ENCODE results near the gene HSPA1L.

Gene HSPA1L

DNA sequence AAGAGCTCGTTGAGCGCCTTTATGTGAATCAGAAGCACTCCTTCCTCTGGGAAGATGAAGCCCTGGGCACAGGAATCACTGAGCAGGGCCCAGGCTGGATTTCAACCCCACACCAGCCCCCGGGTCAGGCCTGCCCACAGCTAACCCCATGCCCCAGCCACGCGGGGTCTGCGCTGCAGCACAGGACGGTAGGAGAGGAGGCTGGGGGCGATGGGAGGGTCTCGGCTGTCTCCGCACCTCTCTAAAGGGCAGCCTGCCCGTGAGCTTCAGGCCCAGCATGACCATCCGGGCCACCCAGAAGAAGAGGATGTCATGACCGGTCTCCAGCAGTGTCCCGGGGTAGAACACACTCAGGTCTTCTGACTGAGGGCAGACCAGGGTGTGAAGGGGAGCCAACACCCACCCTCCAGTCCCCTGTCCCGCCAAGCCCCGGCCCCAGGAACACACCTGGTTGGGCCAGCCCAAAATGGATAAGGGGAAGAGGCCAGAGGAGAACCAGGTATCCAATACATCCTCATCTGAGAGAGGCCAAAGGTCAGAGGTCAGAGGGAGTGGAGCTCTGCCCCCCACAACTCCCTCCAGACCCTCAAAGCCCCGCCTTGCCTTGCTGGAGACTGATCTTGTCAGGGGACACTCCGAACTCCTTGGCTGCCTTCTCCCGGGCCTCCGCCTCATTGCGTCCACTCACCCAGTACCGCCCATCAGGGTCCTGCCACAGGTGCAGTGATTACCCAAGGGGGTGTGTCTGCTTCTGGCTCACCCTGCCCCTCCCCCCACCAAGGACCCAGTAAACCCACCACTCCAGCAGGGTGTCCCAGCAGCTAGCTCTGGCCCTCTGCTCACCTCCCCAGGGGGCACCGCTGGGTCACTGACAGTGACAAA lies 33.6 kb downstream of the HSPA1L start:
- DNase-seq, result no peak

DNA sequence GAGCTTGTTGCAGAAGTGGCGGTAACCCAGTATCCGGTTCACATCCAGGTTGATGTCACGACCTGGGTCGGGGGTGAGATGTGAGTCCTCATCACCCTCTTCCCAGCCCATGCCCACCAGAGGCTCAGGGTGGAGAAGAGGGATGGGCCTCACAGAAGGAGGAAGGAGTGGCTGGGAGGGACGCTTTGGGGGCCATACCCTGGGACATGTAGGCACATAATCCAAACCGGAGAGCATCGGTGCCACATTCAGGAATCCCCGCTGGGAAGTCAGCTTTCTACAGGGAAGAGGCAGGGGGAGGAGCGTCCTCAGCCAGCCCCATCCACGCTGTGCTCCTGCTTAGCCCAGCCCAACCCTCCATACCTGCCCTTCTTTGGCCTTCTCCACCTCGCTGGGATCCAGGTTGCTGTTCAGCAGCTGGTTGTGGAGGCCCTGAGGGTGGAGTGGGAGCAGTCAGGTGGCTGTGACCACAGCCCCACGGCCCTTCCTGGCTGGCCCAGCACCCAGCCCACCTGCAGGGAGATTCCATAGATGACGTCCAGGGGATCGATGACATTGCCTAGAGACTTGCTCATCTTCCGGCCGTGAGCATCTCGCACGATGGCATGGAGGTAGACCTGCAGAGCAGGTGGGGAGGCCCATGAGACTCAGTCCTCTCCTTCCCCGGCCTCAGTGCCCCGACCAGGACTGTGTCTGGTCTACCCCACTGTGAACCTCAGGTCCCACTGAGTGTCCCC lies 34.4 kb downstream of the HSPA1L start:
- DNase-seq, result no peak

DNA sequence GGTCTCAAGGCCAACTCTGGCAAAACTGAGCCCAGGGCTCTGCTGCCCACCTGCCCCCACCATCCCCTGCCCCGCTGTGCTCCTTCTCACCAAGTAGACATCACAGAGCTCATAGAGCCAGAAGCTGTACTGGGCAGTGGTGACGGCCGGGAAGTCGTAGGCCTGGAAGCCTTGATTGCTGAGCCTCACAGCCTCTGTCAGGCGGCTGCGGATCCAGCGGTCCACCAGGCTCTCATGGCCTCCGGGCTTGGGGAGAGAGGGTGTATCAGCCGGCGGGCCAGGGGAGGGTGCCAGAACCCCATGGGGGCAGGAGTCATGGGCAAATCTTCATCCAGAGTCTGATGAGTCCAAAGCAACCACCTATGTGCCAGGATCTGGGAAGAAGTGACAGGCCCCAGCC lies 35.2 kb downstream of the HSPA1L start:
- no peak for DNase-seq

DNA sequence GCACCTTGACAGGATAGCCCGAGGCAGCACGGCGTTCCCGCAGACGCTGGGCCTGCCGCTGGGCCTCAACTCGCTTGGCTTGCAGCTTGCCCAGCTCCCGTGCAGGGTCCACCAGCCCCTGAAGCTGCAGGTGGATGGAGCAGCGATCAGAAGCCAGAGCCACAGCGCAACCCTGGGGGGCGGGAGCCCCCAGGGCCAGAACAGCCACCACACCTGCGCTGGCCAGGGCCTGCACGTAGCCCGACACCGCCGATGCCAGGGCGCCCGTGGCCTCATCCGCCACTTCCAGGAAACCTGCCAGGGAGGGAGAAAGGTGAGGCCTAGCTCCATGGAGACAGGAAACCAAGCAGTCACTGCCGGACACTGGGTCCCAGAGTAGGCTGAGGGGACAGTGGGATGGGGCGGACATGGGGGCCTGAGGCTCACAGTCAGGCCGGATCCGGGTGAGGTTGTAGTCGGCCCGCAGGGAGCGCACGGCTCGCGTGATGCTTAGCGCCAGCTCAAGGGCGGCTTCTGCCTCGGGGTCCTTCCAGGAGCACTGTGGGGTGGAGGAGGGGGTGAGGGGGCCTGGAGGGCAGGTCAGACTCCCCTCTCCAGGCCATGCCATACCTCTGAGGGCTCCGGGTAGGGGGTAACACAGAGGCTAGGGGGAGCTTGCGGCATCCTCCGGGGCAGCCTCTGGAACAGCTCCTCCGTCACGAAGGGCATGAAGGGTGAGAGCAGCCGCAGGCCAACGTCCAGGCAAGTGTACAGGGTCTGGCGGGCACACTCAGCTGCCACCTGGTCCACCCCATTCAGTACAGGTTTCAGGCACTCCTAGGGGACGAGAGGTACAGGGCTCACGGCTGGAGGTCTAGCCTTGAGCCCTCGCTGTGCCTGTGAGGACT lies 35.8 kb downstream of the HSPA1L start:
- DNase-seq, result no peak

DNA sequence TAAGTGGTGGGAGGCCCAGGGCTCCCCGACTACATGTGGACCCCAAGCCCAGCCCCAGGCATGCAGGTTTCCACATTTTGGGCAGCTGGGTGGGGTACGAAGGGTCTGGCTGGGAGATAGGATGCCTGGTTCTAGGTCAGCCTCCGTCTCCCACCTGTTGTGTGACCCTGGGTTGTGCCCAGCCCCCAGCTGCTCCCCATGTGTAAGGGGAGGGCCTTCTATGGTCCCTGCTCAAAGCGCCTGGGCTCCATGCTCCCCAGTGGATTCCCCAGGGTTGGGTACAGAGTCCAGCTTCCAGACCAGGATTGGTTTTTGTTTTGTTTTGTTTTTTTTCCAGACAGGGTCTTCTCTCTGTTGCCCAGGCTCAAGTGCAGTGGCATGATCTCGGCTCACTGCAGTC lies 36.9 kb downstream of the HSPA1L start:
- DNase-seq, result no peak

DNA sequence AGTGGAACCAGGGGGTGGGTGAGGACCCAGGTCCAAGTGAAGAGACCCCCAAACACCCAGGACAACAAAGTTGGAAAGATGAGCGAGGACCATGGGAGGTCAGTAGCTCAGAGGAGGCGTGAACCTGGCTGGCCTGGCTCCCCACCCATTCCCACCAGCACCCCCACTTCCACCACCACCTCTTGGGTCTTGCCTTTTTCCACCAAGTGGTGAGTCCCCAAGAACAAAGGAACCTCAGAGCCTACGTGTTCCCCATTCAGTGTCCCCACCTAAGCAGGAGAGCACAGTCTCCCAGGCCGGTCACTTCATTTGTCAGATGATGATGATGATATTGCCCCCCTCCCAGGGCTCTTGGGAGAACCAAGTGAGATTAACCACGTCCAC lies 37.4 kb downstream of the HSPA1L start:
- no peak for DNase-seq

DNA sequence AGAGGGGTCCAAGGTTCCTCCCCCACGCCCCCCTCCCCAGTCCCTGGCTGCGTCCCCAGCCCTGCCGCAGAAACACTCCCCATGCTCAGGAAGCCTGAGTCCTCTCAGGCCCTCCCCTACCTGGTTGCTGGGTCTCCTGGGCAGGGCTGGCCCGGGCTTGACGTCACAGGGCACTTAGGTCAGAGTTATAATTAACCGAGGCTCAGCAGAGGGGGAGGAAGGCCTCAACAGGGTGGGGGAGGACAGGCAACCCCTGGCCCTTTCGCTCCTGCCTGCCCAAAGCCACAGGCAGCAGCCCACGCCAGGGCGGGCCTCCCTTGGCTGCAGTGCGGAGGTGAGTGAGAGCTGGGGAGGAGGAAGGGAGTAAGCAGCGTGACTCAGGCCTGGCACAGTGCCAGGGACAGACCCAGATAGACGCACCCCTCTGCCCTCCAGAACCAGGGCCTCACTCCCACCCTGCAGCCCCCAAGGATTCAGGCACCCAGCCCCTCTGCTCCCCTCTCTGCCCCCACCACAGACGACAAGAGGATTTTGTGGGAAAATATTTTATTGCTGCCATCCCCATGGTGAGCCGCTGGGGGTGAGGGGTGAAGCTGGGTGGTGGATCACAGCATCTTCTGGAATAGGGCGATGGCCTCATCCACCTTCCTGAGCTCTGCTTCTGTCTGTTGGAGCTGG lies 38.0 kb downstream of the HSPA1L start, which contains the start of gene VWA7:
VWA7 (minus strand) TSS at position 340 of the 678 bp plus-strand sequence. CDS start 549 bp downstream, outside the sequence.
- peak; percentile 88 for DNase-seq

DNA sequence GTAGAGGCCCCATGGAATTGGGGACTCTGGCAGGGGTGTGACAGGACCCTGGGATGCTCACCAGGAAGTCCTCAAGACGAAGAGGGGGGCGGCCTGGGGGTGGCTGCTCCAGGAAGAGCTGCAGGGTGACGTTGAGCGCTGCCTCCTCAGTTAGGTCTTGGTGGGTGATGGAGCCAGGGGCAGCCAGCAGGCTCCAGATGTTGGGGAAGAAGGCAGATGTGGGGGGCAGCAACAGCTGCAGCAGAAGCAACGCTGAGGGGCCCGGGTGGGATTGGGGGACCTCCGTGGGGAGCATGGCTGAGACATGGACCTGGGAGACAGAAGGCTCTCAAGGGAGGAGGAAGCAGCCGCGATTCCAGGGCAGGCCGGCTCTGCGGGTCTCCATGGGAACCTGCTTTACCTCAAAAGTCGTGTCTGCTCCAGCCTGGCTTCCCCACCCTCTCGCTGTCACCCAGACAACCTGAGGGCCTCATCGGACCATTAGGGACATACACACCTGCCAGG lies 38.5 kb downstream of the HSPA1L start:
- DNase-seq, result peak; percentile 46

DNA sequence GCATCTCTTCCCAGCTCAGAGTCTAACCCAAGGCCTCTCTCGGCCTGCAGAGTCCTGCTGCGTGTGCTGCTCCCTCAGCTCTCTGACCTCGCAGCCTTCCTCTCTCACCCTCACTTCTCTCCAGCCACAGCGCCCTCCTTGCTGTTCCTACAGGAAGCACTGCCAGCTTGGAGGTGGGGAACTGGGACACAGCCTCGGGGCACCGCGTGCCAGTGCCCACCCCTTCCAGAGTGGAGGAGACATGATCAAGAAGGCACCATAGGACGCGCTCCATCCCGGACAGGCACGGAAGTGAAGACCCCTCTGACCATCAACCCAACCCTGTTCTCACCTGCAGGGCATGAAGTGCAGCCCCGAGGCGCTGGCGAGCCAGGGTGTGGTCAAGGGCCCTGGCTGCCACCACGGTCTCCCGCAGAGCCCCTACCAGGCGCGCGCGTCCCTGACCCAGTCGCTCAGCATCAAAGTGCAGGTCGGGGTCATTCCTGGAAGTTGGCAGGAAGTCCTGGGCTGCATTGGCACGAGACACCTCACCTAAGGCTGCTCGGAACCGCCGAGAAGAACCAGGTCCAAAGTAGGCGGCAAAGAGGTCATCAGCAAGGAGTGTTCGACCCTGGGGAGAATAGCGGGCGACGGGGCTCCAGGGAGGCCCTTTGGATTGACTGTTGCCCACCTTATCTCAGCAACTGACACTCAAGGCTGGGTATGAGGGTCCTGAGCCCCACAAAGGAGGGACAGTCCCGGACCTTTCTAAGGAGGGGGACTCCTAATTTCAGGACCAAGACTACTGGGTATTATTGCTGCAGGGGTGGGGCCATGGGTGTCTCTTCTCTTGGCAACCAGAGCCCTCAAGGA lies 39.2 kb downstream of the HSPA1L start:
- DNase-seq, result no peak

DNA sequence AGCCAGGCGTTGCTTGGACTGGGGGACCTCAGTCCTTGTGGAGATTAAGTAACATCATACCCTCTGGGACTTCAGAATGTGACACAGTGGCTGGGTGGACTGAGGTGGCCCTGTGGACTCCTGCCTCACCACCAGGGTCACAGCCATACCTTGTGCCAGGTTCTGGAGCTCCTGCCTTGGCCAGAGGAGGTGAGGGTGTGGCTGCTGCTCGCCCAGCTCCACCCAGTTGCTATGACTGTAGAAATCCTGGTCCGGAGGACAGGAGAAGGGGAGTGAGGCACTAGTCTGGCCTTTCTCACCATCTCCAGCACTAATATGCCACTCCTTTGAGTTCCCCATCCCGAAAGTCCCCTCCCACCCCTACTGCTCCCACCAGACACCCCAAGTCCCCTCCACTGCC lies 39.9 kb downstream of the HSPA1L start:
- DNase-seq, result no peak

DNA sequence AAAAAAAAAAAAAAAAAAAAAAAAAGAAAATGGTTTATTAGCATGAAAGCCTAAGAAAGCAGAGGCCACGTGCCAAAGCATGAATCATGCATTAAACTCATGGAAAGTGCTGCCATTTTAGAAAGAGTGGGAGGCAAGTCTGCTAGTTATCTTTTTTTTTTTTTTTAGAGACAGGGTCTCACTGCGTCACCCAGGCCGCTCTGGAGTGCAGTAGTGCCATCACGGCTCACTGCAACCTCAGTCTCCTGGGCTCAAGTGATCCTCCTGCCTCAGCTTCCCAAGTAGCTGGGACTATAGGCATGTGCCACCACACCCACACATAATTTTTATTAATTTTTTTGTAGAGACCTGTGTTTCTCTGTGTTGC lies 43.1 kb downstream of the HSPA1L start:
- DNase-seq, result peak; percentile 38

DNA sequence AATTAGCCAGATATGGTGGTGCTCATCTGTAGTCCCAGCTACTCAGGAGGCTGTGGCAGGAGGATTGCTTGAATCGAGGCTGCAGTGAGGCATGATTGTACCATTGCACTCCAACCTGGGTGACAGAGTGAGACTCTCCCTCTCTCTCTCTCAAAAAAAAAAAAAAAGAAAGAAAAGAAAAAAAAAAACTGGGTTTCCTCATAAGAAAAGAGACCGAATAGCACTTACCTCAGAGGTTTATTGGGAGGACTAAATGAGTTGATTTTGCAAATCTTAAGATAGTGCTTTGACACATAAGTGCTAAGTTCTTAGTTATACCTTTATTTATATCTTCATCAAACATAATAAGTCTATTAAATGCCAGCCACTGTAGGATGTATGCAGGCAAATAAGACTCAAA lies 44.2 kb downstream of the HSPA1L start:
- no peak for DNase-seq

DNA sequence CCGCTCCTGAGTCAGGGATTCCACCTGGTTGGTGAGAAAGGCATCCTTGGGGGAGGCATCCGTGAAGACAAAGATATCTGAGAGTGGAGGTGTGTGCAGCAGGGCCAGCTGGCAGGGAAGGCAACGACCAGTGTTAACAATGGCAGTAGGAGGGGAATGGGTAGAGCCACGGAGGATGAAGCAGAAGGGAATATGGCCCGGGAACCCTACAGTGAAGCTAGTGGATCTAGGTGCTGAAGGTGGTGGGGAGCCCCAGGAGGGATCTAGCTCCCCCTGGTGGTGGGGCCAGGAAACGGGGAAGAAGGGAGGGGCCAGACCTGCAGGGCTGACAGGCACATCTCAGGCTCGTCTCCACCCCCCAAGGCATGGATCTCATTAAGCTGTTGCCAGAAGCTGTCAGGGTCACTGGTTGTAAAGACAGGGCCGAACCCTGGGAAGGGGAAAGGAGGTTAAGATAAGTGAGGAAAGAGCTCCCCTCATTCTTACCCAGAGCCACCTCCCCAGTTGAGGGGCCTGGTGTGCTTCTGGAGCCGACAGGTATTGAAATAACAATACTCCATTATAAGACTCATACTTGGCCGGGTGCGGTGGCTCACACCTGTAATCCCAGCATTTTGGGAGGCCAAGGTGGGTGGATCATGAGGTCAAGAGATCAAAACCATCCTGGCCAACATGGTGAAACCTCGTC lies 45.3 kb downstream of the HSPA1L start:
- peak; percentile 90 for DNase-seq

DNA sequence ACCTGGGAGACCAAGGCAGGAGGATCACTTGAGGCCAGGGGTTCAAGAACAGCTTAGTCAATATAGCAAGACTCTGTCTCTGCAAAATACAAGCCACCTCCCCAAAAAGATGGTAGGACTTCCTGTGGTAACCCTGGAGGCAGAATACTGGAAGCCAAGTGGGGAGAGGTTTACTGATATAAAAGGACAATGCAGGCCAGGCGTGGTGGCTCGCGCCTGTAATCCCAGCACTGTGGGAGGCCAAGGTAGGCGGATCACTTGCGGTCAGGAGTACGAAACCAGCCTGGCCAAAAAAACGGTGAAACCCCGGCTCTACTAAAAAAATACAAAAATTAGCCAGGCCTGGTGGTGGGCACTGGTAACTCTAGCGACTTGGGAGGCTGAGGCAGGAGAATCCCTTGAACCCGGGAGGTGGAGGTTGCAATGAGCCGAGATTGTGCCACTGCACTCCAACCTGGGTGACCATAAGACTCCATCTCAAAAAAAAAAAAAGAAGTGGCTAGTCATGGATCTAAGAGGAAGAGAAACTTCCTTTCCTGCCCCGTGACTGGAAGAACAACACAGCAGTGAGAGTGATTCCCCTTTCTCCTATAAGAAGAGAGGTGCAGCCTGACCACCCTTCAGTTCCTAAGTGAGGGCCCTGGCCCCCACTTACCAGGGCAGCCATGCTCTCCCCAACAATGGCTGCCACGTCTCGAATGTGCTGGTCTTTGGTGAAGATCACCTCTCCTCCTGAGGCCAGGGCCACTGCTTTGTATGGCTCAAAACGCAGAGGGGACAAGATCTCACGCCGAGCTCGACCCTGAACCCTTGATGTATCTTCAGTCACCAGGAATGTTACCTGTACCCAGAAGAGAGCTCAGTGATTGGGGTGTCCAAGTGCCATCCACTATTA lies 46.5 kb downstream of the HSPA1L start:
- no peak for DNase-seq

DNA sequence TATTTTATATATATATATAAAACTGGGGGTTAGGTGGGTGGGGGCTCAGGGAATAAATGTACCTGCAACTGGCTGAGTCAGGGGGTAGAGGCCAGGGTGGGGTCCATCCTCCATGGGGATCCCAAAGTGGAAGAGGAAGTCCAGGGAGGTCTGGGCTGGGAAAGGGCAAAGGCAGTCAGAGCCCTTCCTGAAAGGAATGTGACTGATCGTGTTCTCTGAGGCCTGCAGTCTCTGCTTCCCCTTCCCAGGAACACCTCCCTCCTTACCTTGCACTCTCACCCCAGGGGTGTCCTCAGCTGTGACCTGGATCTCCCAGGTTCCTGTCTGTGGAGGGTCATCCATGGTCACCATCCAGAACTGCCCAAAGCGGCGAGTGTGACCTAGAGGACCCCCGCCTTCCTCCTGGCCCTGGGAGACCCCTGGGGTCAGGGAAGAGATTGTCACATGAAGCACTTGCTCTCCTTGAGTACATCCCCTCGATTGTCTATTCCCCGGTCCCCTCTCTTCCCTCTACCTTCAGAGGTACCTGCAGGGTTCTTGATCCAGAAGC lies 47.9 kb downstream of the HSPA1L start:
- no peak for DNase-seq

DNA sequence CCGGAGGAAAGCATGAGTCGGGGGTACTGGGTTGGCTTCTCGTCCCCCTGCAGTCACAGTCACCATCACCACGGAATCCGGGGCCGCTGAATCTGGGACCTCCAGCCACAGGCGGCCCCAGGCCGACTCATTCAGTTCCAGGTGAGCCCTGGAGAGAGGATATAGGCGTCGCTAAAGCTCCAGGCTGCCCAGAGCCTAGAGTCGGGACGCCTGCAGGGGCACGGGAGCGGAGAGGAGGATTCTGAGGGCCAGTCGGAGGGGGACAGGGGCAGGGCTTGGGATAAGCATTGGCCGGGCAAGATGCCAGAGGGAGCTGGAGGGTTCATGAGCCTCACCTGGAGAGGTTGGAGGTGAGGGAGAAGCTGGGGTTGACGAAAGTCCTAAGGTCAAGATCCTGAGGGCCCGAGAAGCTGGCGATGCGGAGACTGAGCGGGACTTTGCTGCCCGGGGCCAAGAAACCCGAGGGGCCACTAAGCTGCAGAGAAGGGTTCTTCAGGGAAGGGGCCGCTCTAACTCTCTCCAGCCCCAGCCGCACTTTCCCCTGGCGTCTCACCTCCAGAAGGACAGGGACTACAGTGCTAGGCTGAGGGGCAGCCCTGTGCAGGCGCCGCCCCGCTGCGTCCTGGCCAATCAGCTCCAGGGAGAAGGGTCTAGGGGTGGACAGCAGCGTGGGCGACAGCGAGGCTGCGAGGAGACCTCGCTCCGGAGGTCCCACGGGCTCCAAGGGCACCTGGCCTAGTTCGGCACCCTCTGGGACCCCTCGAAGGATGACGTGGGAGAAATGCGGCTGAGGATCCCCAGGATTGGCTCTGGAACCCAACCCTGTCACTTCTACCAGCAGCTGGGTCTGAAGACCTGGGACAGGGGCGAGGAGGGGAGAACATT lies 48.9 kb downstream of the HSPA1L start:
- no peak for DNase-seq

DNA sequence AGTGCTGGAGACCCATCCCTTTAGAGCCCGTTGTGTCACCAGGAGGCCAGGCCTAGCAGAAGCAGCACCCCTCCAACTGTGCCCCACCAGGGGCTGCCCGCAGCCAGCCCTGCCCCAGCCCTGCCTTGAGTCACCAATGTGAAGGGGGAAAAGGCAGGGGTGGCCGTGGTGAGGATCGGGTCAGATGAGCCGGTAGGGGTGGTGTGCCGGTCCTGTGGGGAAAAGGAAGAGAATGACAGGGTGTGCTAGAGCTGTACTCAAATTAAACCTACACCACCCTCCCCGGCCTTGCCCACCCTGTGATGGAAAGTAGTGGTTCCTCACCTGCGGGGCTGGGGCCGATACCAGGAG lies 49.5 kb downstream of the HSPA1L start:
- DNase-seq, result no peak

DNA sequence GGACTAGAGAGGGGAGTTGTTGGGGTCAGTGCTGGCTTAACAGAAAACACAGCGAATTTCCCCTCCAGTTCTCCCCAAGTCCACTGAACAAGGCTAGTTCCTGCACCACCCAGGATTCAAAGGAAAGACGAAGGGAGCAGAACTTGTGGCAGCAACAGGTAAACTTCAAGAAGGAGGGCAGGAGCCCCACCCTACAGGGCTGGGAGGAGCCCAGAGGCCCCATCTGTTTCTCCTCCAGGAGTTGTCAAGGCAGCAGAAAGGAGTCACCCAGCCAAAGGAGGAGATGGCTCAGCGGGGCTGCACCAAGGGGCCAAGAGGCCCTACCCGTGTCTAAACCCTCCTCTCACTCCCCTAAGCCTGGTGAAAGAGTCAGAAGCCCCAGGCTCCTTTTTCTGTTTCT lies 50.9 kb downstream of the HSPA1L start:
- DNase-seq, result no peak

DNA sequence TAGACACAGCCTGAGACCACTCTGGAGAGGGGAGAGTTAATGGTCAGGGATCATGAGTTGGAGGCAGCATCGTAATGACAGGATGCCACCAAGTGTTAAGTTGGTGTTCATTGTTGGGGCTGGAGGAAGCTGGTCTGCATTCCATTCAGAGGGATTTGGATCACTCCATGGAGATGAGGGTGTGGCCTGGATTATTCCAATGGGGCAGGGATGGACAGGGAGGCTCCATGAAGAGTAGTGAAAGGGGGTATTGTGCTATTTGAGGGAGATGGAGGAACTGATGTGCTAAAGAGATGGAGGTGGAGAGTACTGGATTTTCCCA lies 51.5 kb downstream of the HSPA1L start:
- no peak for DNase-seq
